CD4-positive, alpha-beta T cell treated with Interleukin-2 at 100 ng/mL for 4 hours (primary cell): ENCODE measurements around the gene RSRC1.
"Not testable (repeated sequence)": the region's sequence is repeated elsewhere in the genome, so short reads cannot be mapped to it uniquely, and the experiment has no call there.

ENCODE experiments used
- DNase-seq: peaks from one replicate; pipeline ENCODE4 v3.0.0-alpha.2; 2020; ENCODE audit warnings: low spot score

Gene RSRC1

GRCh38 chr3:158101335-158102241, 8.3 kb upstream of the RSRC1 start:
- no peak for DNase-seq

GRCh38 chr3:158102242-158103080, 7.4 kb upstream of the RSRC1 start:
- DNase-seq: no peak

GRCh38 chr3:158103081-158103886, 6.6 kb upstream of the RSRC1 start:
- no peak for DNase-seq

GRCh38 chr3:158103887-158104327, 6.0 kb upstream of the RSRC1 start:
- no peak for DNase-seq

DNA sequence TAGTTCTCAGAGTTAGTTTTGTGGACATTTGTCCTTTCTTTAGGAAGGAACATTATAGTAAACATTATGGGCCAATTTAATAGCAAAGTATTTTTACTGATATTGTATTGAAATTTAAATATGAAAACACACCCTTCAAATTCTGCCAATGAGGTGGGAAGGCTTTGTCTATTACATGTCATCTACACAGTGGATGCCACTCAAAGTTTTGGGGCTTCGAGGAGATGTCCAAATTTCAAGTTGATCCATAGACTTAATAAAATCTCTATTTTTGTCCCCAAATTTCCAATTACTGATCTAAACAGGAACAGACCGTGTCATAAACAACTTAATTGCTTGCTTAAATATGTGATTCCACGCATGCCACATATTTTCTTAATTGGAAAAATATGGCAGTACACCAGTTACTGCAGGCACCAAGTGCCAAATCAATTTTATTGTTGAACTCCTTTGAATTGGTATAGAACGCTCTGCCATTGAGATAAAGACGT, 5.4 kb upstream of the RSRC1 start:
- DNase-seq: no peak

- DNase-seq: no peak
These were observed 4.7 kb upstream of the RSRC1 start for GRCh38 chr3:158105119-158105709.

- no peak for DNase-seq
These were observed 4.1 kb upstream of the RSRC1 start for GRCh38 chr3:158105710-158106253.

DNA sequence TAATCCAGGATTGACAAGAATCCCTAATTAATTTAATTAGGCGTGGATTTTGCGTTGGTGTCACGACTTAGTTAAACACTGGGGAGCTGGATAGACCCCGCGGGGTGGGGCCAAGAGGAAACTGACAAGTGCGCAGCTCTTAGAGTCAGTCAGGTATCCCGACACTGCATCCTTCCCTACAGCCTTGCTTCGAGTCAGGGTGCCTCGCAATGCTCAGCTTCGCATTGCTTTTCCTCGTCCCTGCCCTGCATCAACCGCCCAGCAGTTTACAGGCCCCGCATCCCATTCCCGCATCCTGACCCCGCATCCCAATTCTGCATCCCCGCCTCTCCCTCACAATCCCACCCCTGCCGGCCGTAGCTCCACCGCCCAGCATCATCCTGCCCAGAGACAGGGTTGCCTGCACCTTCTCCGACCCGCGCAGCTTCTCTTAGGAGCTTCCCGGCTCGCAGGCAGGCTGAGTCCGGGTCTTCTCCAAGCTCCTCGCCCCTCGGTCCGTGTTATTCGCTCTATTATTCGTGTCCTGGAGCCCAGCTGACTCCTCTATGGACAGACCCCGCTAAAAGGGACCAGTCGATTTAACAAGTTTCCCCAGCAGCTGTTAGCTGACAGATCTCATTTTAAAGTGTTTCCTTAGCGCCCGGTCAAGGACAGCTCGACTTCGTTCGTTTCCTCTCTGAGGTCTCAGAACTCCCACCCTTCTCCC, 3.0 kb upstream of the RSRC1 start:
- DNase-seq: no peak

- no peak for DNase-seq
These were observed 2.1 kb upstream of the RSRC1 start for GRCh38 chr3:158107605-158108444.

DNA sequence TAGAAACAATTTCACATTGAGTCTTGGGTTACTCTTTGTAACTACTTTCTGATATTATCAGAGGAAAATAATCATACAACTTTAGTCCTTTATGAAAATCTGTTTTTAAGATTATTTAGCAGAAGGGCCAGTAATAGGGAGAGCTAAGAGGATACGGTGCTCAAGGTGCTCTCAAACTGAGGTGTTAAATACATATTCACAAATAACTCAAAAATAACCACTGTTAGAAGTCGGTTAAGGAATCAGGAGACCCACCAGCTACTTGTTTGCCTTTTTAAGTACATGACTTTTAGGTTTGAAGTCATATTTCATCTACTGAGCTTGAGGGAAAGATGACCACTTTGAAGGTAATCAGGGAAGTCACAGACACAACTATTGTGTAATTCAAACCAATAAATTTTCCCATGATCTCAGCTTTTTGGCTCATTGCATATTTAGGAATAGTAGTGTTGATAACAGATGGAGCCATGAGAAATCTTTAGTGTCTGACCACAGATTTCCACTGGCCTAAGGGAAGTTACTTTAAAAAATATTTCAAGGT, 1.4 kb upstream of the RSRC1 start:
- no peak for DNase-seq

DNA sequence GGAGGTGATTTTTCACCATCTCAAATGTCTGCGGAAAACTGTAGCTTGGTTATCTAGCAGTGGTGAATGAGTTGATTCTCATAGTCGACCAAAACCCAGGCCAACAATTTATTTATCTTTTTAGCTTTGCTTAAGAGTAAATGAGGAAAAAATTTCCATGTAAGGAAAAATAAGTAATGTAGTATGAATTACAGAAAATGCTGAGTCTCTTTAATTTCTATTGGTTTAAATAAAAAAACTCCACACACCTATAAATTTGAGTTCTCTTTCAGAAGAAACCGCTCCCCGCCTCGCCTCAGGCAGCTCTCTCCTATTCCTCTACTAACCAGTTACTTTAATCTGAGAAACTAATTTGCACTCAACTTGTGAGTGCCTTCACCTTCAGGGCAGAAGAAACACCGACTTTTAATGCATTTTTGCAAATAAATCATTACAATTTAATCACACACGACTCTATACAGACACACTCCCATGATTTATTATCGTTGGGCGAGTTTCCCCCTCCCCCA, 540 bp upstream of the RSRC1 start:
- no peak for DNase-seq

DNA sequence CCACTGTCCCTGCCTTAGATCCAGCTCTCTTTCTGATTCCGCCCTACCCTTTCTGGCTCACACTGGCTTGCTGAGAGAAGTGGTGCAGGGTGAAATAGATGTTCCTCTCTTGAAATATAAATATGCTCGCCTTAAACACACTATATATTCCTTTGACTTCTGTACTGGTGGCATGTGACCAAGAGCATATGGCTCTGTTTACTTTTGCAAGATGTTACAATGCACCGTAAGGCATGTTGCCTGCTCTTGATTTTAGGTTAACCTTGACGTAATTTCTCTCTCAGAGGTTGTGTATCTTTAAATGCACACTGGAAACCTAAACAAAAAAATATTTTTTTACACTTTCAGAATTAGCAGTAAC, 749 bp downstream of the RSRC1 start:
- no peak for DNase-seq

DNA sequence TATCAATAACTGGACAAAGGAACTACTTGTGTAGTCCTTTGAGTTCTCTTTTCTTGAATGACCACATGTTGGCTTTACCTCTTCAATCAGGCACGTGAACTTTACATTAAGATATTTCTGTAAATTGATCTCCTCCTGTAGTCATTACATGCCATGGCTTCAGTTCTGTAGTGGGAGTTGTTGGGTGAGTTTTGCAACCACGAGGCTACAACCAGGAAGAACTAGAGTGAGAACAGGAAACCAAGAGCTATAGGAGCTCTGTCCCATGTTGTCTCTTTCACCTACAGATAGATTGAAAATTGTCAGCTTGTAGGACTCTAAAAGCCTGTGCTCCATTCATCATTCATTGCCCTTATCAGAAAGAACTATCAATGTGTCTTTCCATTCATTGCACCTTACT, 2.0 kb downstream of the RSRC1 start:
- DNase-seq: no peak

GRCh38 chr3:158113595-158113994, 3.7 kb downstream of the RSRC1 start:
- not testable (repeated sequence) for DNase-seq

GRCh38 chr3:158120330-158120729, 10.4 kb downstream of the RSRC1 start:
- DNase-seq: no peak

- DNase-seq: no peak
These were observed 11.4 kb downstream of the RSRC1 start for GRCh38 chr3:158121295-158121694.

DNA sequence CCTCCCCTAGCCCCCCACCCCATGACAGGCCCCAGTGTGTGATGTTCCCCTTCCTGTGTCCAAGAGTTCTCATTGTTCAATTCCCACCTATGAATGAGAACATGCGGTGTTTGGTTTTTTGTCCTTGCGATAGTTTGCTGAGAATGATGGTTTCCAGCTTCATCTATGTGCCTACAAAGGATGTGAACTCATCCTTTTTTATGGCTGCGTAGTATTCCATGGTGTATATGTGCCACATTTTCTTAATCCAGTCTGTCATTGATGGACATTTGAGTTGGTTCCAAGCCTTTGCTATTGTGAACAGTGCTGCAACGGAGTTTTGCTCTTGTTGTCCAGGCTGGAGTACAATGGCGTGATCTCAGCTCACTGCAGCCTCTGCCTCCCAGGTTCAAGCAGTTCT, 12.8 kb downstream of the RSRC1 start:
- not testable (repeated sequence) for DNase-seq

DNA sequence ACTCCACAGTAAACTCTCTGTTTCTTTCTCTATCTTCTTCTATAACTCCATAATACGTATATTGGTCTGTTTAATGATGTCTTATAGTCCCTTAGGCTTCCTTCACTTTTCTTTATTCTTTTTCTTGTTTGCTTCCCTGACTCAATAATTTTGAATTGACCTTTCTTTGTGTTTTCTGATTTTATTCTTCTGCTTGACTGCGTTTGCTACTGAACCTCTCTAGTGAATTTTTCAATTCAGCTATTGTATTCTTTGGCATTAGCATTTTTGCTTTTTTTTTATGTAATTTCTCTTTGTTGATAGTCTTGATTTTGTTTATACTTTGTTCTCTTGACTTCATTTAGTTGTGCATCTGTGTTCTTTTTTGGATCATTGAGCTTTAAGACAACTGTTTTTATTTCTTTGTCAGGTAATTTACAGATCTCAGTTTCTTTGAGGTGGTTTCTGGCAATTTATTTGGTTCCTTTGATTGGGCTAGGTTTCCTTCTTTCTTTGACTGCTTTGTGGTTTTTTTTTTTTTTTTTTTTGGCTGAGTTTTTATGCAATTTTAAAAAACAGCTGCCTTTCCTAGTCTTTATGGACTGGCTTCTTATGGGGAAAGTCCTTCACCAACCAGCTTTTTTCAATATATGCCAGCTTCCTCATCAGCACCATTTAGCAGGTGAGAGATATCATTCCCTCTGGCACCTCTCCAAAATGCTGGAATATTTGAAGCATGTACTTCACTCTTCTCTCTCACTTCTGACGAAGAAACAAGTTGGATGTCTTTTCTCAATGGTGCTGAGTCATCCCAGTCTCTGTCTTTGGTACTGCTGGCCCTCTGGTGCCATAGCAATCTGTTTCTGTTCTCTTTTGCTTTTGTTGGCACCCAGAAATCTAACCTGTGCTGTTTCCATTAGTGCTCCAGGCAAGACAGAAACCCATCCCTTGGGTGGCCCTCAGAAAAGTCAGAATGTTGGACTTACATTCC, 17.6 kb downstream of the RSRC1 start:
- no peak for DNase-seq
